Erythroblast (primary cell): ENCODE results near the gene NRF1.

Source experiments
- GATA1 ChIP-seq: IDR thresholded peaks from 2 replicates; pipeline ENCODE4 v1.6.1; 2011; ENCODE audit warnings: low read depth, mild to moderate bottlenecking, control low read depth, low read length, moderate library complexity
- POLR2A ChIP-seq: IDR thresholded peaks from 2 replicates; pipeline ENCODE4 v1.6.1; 2011; ENCODE audit warnings: mild to moderate bottlenecking, low read length

- no peak for TF ChIP-seq POLR2A
- no peak for TF ChIP-seq GATA1
Measured at GRCh38 chr7:129607471-129608120, 3.9 kb upstream of the NRF1 start.
